Fibroblast of the conjunctiva (primary cell): ENCODE measurements around the gene GSTO2.
A peak's percentile ranks its signal among the peaks of the same experiment; 100 is the strongest.
"Not testable (repeated sequence)": the region's sequence is repeated elsewhere in the genome, so short reads cannot be mapped to it uniquely, and the experiment has no call there.

Experiments used
- DNase-seq: peaks from one replicate; pipeline ENCODE4 v3.0.0-alpha.2; 2010; ENCODE audit warnings: low read depth

GSTO2 gene

DNA sequence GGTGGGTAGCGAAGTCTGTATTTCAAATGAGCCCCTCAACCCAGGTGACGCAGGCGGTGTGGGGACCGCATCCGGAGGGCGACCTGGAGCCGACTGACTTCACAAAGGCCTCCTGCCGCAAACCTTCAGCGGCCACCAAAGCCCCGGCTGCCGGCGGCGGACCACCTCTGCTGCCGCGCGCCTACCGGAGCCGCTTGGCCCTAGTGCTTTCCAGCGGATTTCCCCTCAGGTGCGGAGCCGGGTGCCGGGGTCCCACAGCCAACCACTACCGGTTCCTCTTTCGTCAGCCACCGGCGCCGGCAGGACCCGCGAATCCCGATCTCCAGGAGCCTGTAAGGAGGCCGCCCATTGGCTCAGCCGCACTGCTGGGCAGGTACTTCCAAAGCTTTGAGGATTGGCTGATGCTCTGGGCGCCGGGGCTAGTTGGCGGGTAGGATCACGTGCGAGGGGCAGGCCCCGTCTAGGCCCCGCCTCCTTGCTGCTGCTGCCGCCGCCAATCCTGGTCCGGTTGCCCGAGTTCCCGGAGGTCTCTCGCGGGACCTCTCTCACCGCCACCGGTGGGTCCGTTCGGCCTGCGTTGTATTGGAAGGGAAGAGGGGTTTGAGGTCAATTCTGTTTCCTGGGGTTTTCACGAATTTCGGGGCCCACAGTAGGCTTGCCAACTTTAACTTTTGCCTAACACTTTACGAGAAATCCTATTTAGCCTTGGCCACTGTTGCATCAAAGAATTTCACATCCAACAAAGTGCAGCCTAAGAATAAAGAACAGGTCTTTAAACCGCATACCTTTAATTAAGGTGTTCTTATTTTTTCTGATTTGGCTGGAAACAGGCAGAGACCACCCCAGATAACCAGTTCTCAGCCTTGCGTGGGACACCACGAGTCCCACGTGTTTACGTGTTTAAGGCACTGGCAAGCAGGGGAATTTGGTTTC, at the start of gene GSTO2:
Gene GSTO2 (plus strand): TSS at position 472 of the 933 bp plus-strand sequence. CDS start 5,732 bp downstream, outside the sequence.
- peak; percentile 98 for DNase-seq

DNA sequence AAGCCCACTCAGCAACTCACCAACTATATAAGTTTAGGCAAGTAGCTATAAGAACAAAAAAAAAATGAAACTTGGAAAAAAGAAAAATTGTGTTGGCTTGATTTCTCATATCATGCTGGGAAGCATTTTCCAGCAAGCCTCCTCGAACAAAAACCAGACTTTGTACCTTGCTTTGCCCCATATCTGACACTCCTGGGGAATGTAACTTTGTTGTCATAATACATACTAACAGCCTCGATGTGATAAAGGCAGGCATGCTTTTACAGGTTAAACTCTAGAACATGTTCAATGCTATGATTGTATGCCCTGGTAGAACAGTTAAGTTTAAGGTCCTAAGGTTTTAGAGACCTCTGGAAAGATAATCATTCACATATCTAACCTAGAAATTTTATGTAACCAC, 48.5 kb upstream of the GSTO2 start:
- no peak for DNase-seq

DNA sequence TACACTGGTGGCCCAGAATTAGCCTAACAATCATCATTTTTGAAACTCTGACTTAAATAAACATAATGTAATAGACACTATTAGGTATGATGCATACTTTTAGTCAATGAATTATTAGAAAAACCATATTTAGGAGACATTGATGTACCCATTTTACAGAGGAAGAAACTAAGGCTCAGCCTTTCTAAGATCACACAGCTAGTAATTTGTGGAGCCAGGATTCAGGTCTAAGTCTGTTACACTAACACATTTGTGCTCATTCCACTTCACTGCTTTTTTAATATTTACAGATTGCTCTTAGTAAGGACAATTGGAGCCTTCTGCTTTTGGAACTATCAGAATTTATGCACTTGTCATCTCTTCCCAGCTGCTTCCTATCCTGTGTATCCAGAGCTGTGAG, 45.7 kb upstream of the GSTO2 start:
- no peak for DNase-seq

DNA sequence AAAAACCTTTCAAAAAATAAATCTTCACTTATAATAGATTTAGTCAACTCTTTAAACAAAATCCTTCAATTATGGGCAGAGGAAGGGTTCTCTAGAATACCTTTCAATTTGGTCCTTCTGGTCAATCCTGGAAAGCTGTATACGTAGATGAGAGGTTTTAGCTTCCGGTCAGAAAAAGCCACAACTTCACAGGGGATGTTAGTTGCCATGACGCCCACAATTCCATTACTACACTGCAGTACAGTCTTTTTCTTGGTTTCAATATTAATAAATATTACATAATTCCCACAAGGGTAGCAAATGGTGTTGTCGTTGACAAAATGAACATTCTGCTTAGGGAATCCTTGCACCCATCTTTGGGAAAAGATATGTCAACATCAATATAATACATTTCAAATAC, 38.5 kb upstream of the GSTO2 start:
- DNase-seq = no peak

DNA sequence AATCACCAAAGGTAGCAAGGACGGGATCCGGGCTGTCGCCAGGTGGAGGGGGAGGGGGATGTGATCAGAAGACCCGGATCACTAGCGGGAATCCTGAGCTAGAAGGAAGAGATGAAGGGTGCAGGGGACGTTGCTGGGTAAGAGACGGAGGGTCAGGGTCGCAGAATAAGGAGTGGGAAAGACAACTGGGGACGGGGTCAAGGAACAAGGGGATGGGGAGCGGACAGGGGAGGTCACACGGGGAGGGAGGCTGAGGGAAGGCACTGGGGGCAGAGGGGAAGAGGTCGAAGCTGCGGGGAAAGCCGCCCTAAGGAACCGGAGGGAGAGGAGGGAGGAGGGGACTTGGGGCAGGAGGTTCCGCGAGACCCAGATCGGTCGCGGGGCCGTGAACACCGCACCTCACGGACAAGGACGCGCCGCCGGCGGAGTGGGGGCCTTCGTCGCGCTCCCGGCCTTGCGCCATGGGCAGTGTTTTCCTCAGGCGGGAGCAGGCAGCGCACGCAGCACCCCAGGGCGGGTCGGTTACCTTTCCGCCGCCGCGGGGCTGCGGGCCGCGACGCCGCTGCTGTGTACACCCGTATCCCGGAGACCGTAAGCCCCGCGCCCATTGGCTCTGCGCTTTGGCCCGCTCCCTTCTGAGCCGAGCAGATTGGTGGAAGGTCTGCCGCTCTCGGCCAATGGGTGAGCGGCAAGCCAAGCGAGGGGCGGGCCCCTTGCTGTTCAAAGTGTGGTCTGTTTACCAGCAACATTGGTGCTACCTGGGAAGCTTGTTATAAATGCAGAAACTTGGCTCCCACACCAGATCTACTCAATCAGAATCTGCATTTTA, 37.0 kb upstream of the GSTO2 start, which contains the start of gene CFAP43:
Gene CFAP43 (minus strand): TSS at position 581 of the 829 bp plus-strand sequence. CDS start 118 bp downstream, at position 463.
- DNase-seq = peak; percentile 92

DNA sequence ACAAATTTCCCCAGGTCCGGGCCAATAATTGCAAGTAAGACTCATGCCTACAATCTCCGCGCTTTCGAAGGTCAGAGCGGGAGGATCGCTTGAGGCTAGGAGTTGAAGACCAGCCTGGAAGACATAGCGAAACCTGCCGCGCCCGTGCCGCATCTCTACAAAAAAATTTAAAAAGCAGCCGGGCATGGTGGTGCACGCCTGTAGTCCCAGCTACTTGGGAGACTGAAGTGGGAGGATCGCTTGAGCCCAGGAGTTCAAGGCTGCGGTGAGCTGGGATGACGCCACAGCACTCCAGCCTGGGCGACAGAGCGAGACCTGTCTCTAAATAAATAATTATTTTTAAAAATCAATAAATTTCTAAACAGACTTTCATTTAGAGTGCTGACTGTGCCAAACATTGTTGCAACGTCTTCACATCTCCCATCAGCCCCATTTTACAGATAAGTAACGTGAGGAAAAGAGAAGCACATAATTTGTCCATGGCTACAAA, 36.3 kb upstream of the GSTO2 start:
- no peak for DNase-seq

DNA sequence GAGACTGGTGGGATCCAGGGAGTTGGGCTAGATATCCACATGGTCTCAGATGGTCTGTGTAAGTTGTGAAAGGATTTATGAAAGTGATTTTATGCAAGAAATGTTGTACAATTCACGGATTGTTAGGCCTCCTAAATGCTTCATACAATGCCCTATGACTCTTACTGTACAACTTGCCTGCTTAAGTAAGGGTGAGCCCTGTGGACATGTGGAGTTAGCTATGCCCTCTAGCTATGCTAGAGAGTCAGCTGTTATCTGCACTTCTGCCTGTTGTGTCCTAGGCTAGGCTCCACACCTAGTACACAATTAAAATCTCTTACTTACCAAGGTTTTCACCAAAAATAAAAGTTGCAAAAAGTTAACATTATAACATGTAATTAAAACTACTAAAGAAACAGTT, 35.2 kb upstream of the GSTO2 start:
- DNase-seq = no peak

DNA sequence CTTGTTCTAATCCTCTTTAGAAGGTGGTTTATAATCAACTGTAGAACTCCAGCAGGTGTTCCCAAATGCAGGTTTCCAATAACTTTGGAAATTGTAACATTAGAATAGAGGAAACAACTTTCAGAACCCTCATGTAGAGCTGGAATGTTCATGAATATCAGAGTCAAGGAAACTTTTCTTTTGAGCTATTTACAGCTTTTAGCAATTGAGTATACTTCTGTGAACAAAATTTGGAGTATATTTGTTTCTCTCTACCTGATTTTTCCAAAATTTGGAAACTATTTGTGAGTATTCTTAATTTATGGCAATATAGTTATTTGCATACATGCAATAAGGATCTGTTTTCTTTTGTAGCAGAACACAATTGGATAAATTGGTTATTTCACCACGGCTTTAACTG, 34.0 kb upstream of the GSTO2 start:
- DNase-seq = no peak

DNA sequence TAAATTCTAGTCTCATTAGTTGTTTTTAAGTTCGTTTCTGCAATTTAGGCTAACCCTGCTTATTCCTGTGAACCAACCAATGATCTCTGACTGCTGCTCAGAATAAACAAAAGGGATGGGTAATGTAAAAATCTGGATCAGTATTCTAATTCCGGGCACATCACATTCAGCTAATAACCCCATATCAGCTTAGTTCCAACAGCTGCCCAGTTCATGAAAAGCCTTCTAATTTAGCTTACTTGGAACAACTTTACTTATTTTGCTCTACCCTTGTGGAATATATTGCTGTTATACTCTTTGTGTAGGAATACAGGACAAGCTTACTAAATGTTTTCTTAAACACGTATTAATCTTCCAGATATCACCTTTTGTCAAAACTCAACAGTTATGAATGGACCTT, 33.2 kb upstream of the GSTO2 start:
- no peak for DNase-seq

DNA sequence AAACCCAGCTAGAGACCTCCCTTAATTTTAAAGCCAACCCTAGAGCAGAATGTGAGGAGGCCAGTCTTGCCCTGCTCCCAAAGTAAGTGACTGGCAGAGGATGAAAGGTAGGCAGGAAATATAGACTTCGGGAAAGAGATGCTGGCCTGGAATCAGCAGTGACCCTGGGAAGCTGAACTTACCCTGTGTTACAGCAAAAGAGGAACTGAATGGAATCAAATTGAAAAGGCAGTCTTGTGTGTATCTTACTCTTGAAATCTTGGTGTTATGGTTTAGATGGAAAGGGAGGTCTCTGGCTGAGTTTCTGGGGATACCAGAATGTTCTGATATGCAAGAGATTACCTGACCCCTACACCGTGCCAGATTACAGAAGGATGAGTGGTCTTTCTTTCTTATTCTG, 28.9 kb upstream of the GSTO2 start:
- DNase-seq = no peak

DNA sequence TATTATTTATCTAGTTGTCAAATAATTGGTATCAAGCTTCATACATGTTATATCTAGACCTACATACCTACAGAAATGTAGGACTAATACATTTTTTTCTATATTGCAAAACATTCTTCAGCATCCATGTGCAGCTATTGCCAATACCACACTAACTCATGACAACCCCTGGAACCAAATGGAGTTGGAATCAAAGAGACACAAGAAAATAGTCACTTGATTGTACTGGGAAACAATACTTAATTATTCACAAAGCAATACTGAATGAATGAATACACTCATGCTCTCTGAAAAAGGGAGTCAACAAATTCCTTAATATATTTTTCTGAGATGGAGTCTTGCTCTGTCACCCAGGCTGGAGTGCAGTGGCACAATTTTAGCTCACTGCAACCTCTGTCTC, 26.4 kb upstream of the GSTO2 start:
- DNase-seq = no peak

DNA sequence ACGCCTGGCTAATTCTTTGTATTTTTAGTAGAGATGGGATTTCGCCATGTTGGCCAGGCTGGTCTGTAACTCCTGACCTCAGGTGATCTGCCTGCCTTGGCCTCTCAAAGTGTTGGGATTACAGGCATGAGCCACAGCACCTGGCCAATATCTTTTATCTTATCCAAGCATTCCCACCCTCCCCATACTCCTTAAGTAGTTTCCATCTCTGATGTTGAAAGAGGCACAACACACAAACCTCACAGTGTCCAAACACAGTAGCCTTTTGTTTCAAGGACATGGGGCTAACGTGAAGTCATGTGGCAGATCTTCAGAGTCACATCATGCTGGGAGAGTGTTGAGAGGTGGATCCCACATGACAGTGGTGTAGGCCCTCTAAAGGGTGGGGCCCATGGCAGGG, 26.0 kb upstream of the GSTO2 start:
- not testable (repeated sequence) for DNase-seq

DNA sequence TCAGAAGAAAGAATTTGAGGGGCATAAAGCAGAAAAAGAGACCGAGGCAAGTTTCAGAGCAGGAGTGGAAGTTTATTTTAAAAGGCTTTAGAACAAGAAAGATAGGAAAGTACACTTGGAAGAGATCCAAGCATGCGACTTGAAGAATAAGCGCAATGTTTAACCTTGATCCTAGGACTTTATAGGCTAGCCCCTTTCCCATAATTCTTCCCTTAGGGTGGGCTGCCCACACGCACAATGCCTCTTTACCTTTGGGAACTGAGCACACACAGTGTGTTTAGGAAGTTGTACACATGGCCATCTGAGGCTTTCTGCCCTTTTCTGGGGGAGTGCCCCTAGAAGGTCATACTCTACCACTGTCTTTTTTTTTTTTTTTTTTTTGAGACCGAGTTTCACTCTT, 25.5 kb upstream of the GSTO2 start:
- no peak for DNase-seq

DNA sequence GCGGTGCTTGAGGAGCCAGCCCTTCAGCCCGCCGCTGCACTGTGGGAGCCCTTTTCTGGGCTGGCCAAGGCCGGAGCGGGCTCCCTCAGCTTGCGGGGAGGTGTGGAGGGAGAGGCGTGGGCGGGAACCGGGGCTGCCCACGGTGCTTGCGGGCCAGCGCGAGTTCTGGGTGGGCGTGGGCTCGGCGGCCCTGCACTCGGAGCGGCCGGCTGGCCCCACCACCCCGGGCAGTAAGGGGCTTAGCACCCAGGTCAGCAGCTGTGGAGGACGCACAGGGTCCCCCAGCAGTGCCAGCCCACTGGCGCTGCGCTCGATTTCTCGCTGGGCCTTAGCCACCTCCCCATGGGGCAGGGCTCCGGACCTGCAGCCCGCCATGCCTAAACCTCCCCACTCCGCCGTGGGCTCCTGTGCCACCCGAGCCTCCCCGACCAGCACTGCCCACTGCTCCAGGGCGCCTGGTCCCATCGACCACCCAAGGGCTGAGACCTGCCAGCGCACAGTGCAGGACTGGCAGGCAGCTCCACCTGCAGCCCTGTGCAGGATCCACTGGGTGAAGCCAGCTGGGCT, 23.8 kb upstream of the GSTO2 start:
- no peak for DNase-seq

DNA sequence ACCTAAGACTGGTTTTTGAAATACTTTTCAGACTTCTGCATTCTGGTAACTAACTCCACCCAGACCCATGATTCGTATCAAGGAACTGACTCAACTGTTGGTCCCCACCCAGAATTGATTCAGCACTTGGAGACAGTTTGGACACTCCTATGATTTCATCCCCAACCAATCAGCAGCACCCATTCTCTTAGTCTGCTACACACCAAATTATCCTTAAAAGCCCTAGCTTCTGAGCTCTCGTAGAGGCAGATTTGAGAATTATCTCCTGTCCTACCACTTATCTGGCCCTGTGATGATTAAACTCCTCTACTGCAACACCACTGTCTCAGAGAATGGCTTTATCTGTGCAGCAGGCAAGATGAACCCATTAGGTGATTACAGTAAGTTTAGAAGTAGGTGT, 22.0 kb upstream of the GSTO2 start:
- DNase-seq = peak; percentile 48

DNA sequence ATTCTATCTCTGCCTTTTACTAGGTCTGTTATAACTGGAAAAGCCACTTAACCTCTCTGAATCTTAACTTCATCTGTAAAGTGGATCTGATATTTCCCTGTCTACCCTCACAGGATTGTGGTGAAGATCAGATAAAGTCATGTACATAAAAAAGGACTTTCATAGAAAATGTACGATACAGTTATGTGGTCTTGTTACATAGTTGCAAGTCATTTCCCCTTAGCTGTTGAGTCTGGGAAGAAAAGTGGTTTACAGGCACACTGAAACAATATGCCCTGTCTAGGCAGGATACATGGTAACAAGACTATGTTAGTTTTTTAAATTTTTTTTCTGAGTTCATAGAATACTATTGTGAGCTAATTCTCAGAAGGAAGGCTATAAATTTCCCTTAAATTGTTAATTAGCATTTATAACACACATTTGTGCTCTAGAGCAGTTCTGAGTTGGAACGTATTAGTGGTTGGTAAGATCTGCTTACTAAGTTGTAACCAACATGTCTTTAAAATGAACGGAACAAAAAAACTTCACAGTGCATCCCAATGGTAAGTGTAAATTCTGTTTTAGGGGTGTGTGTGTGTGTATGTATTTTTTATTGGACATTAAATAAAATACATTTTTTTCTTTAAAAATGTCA, 21.4 kb upstream of the GSTO2 start:
- no peak for DNase-seq

DNA sequence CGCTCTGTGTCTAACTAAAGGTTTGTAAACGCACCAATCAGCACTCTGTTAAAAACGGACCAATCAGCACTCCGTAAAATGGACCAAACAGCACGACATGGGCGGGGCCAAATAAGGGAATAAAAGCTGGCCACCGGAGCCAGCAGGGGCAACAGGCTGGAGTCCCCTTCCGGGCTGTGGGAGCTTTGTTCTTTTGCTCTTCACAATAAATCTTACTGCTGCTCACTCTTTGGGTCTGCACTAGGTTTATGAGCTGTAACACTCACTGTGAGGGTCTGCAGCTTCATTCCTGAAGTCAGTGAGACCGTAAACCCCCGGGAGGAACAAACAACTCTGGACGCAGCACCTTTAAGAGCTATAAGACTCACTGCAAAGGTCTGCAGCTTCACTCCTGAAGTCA, 20.1 kb upstream of the GSTO2 start:
- DNase-seq = not testable (repeated sequence)

DNA sequence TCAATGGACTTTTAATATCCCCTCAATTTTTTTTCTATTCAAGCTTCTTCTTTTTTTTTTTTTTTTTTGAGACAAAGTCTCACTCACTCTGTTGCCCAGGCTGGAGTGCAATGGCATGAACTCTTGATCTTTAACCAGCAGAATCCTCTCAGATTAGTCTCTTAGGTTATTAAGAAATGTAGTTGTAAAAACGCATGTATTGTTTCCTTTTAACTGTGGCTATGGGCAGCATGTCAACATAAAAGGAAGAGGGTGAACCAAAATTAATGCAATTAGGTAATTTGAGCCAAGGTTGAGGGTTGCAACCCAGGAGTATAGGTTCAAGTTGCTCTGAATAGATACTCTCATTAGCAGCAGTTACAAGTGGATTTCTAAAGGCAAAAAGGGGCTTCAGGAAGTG, 18.6 kb upstream of the GSTO2 start:
- DNase-seq = no peak

DNA sequence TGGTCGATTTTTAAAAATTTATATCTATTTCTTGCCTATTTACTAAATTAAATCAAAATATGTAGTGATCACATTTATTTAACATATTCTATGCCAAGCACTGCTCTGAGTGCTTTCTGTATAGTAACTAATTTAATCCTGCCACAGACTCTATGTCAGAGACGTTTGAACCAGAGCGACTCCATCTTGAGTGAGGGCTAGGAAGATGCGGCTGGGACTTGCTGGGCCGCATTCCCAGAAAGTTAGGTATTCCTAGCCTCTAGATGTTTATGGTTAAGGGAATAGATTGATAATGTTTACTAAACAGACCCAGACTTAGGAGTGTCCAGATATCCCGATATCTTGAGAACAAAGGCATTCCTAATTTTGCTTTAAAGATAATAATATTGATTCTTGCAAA, 17.5 kb upstream of the GSTO2 start:
- DNase-seq = no peak

DNA sequence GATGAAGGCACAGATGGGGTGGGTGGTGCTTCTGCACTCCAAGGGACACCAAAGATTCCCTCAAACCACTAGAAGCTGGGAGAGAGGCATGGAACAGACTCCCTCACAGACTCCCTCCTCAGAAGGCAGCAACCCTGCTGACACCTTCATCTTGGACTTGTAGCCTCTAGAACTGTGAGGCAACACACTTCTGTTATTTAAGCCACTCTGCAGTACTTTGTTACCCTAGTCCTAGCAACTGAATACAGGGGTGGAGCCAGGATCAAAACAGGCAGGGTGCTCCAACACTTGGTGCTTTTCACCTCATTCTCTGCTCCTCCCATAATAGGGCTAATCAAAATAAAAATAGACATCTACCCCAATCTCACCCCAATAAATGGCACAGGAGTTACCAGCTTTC, 16.6 kb upstream of the GSTO2 start:
- no peak for DNase-seq

DNA sequence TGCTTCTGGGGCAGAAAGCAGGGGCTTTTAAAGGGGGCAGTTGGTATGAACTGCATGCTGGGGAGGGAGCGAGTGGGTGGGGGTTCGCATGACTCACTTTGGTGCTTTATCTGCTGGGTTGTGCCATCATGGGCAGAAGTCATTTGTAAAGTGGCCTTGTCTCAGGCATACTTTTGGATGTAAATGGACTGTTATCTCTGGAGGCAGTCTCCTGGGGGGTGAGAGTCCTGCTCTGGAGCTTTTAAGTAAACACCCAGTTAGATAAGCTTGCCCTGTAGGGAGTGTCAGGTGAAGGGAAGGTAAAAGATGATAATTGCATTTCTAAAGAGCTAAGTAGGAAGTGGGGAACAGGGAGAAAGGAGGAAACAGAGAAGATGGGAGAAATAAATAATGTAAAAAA, 15.9 kb upstream of the GSTO2 start:
- no peak for DNase-seq
